ENCODE data around the gene LRRC8A.
"Not testable (repeated sequence)": the region's sequence is repeated elsewhere in the genome, so short reads cannot be mapped to it uniquely, and the experiment has no call there.

LRRC8A gene

DNA sequence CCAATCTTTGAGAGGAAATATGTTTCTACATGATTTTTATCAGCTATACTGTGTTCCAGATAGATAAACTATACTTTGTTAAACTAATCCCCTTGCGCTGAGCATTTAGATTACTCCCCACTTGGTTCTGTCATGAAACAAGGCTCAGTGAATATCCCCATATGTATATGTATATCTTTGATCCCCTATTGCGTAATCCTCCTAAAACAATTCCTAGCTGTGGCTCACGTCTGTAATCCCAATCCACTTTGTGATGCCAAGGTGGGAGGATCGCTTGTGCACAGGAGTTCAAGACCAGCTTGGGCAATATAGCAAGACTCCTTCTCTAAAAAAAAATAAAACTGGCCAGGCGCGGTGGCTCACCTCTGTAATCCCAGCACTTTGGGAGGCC is 41.6 kb downstream of the LRRC8A start:
- DNase-seq: no peak

DNA sequence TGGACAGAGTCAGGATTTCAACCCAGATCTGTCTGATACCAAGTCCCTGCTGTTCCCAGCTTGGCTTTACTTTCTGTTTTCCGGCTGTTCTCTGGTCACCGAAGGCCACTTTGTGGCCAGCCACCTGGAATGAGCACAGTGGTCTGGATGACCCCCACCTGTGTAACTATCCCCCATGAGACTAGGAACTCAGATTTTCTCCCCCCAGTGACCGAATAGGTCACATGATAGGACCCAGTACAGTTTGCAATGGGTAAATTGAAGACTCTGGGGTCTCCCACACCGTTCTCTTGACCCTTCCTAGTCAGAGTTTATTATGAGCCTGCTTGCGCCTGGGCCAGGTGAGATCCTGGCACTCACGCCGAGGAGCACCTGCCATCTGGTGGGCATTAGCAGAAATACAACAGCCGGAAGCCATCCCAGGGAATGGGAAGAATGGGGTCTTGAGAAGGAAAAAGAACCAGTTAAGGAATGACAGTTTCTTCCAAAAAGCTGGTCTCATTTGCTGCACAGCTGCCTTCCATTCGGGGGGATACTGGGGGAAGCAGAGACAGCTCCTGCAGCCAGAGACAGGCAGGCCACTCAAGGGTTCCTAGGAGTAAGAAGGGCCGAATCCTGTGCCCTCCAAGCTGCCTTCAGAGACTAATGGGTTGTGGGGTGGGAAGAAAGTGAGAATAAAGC is 45.9 kb downstream of the LRRC8A start:
- peak; percentile 34 for DNase-seq

DNA sequence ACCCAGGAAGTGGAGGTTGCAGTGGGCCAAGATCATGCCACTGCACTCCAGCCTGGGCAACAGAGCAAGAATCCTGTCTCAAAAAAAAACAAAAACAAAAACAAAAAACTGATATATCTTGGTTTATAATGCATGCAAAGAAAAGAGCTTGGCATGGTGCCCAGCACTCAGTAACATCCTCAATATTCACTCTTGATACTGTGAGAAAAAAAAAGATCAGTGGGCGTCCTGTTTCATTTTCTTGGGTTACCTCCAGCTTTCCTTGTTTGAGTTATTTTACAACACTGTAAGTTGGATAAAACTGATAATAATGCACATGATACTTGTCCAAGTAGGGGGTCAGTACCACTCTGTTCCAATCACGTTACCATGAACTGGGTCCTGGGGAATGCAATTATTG is 46.7 kb downstream of the LRRC8A start:
- no peak for DNase-seq

DNA sequence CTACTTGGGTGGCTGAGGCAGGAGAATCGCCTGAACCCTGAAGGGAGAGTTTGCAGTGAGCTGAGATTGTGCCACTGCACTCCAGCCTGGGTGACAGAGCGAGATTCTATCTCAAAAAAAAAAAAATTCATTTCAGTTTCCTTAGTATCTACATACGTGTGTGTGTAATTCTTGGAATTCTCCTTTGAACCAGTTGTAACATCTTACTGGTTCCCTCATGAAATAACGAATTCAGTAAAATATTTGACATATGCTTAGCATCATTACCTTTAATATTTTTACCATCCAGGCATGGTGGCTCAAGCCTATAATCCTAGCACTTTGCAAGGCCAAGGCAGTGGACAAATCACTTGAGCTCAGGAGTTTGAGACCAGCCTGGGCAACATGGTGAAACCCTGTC is 47.6 kb downstream of the LRRC8A start:
- DNase-seq: no peak

DNA sequence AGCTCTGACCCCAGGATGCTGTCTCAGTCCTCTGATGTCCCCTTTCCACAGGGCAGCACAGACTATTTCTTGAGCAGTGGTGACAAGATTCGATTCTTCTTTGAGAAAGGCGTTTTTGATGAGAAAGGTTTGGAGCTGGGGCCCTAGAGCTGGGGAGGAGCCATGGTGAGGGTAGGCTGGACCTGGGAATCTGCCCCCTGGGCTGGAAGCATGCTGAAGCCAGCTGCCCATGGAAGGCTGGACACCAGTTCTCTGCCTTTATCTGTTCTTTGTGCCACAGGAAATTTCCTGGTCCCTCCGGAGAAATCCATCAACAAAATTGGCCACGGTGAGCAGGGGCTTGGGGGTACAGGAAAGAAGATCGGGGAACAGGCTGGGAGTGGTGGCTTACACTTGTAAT is 51.8 kb downstream of the LRRC8A start:
- no peak for DNase-seq

DNA sequence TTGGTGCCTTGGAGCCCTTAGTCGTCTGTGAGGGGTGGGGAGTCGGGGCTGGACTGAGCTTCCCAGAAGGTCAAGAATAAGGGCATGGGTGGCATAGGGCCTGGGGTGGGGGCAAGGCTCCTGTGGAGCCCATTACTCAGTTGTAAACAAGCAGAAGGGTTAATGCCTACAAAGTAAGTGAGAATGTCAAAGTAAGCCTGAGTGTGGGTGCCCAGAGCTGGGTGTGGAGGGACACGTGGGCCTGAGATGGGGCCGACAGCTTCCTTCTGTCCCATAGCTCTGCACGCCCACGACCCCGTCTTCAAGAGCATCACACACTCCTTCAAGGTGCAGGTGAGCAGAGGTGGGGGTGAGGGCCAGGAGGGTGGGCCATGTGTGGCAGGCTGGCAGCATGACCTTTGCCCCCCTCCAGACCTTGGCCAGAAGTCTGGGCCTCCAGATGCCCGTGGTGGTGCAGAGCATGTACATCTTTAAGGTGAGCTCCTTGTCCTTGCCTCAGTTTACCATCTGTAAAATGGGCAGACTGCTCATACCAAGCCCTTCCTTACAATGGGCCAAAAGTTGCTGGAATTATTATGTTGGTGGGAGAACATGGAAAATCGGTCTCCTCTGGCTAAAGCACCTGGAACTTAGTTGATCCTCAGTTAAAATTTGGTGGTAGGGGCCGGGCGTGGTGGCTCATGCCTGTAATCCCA is 54.4 kb downstream of the LRRC8A start:
- no peak for DNase-seq

DNA sequence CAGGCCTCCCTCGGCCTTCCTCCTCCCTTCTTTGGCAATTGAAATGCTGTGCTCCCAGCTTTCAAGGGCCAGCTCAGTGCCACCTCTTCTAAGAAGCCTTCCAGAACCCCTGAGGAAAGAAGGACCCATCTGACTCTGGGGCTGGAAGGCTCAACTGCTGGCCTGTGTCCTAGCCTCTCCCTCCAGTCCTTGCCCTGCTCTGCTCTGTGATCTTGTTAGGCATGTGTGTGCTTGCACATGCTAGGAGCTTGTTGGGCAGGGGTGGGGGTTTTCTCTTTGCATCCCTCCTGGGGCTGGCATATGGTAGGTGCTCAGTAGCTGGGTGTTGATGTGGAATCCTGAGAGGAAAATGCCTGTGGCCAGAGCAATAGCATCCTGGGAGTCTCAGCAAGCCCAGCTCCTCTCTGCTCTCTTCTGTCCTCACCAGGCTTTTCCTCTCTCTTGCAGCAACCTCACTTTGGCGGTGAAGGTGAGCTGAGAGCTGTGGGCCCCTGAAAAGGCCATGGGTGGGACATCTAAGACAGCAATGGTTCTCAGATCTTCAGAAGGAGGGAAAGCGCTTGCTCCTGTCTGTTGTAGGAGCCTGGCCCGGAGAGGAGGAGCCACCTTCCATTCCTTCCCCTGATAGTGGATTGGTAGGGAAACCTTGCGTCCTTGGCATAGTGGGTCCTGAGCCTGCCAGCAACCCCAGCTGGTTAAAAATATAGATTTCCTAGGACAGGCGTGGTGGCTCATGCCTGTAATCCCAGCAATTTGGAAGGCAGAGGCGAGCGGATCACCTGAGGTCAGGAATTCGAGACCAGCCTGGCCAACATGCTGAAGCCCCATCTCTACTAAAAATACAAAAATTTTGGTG is 55.6 kb downstream of the LRRC8A start:
- no peak for DNase-seq

DNA sequence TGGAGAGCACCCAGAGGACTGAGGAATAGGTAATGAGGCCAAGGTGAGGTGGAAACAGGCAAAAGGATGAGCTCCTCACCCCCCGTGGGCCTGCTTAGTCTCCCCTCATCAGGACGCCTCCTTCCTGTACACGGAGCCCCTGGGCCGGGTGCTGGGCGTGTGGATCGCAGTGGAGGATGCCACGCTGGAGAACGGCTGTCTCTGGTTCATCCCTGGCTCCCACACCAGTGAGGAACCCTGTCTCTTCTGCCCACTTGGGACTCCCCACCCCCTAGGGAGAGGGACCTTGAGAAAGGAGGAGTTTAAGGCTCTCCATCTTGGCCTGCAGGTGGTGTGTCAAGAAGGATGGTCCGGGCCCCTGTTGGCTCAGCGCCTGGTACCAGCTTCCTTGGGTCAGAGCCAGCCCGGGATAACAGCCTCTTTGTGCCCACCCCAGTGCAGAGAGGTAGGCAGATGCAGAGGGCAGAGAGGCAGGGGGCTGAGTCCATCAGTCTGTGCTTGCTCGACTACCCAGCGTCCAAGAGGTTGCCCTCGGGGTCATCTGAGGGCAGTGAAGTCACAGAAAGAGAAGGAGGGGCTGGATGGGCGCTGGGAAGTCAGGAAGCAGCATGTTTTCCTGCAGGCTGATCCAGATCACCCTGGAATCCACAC is 58.5 kb downstream of the LRRC8A start:
- DNase-seq: no peak

DNA sequence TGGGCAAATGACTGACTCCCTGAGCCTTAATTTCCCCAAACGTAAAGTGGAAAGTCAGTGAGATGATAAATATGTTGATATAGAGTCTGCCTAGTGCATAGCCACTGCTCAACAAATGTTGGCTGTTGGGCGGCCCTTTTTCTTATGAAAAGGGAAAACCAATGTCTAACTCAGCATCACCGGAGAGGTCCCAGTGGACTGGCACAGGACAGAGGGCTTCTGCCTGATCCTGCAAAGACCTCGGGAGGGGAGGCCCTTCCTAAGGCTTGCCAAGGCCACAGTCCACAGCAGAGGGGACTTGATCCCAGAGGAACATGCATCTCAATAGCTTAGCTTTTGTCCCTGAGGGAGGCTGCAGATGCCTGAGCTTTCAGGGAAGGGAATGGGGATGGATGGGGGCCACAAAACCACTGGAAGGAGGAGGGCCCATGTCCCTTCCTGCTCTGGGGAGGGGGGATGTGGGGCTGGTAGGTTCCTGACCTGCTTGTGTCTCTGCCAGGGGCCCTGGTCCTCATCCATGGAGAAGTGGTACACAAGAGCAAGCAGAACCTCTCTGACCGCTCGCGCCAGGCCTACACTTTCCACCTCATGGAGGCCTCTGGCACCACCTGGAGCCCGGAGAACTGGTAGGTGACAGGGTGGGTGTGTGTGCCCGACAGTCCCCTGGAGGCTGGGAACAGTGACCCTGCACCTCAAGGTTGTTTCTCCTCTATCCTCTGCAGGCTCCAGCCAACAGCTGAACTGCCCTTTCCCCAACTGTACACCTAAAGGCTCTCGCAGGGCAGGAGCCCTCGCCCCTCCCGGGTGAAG is 59.2 kb downstream of the LRRC8A start:
- no peak for DNase-seq

DNA sequence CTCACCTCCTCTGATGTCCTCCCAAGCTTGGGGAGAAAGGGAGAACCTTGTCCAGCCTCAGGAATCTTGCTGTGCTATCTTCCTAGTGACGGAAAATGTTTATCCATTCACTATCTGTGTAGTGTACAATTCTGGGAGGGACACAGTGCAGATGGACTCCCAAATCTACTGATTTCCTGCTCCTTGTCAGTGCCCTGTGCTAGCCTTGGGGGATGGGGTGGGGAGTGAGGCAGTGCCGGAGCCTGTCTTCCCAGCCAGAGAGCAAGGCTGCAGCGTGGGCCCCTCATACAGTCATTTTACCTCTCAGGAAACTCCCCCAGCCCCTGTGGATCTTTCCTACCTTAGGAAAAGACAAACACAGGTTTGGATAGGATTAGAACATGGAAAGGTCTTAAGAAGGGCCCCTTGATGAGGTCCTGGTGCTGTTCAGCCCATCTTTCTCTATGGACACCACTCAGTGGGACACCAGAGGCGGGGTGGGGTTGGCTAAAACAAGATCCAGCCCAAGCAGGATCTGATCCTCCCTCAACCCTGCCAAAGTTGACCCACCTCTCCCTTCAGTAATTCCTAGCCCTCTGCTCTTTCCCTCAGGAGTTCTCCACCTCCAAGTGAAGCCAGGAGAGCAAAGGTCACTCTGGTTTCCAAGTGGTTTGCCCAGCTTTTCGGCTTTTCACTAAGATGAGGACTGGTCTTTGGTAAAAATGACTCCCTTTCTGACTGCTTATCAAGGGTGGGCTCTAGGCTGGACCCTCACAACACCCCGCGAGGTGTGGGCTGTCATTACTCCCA is 62.1 kb downstream of the LRRC8A start:
- no peak for DNase-seq

DNA sequence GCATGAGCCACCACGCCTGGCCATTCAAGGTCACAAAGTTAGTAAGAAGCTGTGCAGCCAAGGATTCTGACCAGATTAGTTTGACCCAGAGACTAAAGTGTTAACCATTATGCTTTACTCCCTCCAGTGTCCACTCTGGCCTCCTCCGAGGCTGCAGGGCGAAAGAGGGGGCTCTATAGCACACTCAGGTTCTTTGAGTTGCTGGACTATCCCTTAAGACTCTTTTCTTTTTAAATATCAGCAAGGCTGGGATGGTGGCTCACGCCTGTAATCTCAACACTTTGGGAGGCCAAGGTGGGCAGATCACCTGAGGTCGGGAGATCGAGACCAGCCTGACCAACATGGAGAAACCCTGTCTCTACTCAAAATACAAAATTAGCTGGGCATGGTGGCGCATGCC is 63.0 kb downstream of the LRRC8A start:
- not testable (repeated sequence) for DNase-seq

DNA sequence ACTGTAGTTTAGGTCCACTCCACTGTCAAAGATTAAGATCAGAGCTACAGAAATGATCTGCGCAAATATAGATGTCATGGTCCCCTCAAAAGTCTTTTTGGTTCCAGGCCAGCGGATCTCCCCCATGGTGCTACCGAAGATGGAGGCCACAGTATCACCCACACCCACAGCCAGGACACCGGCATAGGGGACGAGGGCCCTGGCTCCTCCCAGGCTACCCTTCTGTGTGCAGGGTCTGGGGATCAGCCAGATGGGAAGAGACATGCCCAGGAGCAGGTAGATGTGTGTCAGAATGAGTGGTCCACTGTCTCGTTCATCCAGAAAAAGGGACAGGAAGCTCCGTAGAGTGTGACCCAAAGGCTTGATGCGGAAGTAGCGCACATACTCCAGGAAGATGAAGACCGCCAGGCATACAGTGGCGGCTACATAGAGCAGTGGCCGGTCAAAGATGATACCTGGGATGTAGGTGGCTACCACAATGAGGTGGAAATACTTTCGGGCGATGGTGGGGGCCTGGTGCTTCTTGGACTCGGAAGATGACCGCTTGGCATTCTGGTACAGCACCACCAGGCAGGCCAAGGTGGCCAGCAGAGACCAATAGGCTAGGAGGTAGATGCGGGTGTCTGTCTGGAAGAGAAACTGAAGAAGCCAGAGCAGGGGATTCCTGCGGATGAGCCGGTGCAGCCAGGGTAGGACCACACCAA is 64.0 kb downstream of the LRRC8A start:
- no peak for DNase-seq

DNA sequence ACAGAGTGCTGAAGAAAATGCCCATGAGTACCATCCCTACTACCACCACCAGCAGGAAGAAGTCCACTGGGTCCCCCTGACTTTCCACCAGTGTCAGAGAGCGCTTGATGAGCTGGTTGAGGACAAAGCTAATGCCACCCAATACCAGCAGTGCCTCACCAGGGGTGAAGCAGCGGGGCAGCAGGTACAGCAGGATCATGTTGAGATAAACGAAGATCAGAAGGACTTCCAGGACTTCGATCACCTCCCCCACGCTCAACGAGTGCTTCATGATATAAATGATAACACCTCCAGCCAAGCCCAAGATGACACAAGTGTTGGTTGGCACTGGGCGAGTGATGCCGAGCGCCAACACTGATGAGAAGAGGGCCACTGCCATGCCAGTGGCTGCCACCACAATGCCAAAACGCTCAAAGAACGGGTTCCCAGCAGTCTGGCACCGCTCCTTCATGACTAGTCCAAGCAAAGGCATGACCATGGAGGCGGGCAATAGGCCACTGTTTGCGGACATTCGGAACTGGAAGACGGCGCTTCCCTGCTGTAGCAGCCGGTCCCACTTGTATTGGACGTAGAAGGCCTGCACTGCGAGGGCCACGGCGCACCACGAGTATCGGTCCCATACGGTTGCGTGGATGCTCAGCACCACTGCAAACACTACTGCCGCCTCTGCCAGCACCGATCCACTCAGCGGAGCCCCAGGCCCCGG is 64.8 kb downstream of the LRRC8A start:
- peak; percentile 19 for DNase-seq

DNA sequence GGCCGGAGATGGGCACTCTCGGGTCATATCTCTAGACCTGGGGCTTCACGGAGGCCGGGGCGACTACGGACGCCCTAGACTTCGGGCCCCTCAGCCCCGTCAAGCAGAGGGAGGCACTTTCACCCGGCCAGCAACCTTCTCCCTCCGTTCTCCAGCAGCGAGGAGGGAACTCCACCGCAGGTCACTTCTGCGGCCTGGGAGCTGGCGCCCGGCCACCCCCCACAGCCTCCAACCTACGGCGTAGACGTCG is 65.3 kb downstream of the LRRC8A start:
- no peak for DNase-seq

DNA sequence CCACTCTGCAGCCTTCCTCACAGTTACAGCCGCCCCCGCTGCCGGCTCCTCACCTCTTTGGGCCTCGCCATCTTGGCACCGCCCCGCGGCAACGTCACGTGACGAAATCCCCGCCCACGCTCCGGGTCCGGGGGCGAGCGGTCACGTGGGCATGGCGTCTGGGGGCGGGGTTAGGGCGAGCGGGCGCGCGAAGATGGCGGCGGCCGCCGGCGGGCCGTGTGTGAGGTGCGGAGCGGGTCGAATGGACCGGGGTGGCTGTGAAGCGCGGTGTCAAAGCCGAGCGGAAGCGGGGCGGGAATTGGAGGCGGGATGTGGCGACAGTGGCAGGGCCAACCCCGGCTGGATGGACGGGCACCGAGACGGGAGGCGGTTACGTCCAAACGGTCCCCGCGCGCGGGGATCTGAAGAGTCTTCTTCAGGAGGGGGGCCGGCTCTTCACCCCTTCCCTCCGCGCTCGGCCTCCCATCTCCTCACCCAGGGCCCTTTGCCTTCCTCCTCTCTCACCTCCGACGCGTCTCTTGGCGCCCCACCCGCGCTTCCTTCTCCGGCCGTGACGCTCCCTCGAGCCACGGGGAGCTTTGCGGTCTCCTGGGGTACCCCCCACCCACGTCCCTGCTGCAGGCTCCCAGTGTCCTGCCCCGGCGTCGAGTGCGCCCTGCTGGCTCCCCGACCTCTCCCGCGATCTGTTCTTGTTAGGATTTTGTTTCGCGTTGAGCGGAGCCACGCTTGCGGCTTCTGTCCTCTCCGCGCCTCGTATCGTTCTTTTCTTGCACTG is 65.8 kb downstream of the LRRC8A start, which contains the start of the genes DOLK and NUP188:
Gene DOLK (minus strand): TSS at position 77 of the 775 bp plus-strand sequence. CDS start 300 bp downstream, outside the sequence.
Gene NUP188 (plus strand): TSS at position 173 of the 775 bp plus-strand sequence. CDS start 21 bp downstream, at position 194.
- peak; percentile 86 for DNase-seq

DNA sequence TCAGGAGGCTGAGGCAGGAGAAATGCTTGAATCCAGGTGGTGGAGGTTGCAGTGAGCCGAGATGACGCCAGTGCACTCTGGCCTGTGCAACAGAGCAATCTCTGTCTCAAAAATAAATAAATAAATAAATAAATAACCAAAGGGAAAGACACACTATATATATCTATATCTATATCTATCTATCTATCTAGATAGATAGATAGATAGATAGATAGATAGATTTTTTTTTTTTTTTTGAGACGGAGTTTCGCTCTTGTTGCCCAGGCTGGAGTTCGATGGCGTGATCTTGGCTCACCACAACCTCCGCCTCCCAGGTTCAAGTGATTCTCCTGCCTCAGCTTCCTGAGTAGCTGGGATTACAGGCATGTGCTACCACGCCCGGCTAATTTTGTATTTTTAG is 79.5 kb downstream of the LRRC8A start:
- not testable (repeated sequence) for DNase-seq

All from DMS79 (cell line).